ENCODE results near the gene GPR61. TPM values are rescaled to one million over a fixed set of nuclear protein-coding genes. Genes with fewer than 3 reads are reported as not detected.
A peak's percentile ranks its signal among the peaks of the same experiment; 100 is the strongest.

GPR61 gene
- total RNA-seq, 4 donors from 2014 or later, result 0.19 to 1.4 TPM; not detected in 2

- WGBS, result 60% methylated on average over 6 of the region's 8 CpGs
- no peak for TF ChIP-seq POLR2A (IDR thresholded peaks at IDR 0.05)
- TF ChIP-seq EP300 (IDR thresholded peaks at IDR 0.05), result no peak
- TF ChIP-seq CTCF (IDR thresholded peaks at IDR 0.05), result no peak
- TF ChIP-seq POLR2AphosphoS5 (IDR thresholded peaks at IDR 0.05), result no peak
- no peaks in the 10 kb centered on the region for H3K36me3 ChIP-seq
- H3K27me3 ChIP-seq, result peaks cover 4% of the 10 kb centered on the region
- H3K27ac ChIP-seq, result no peak overlapping the region
- DNase-seq (ENCODE audit: low spot score in 2 of 2), result no peak
- peaks cover 12% of the 10 kb centered on the region for H3K4me1 ChIP-seq
- H3K4me3 ChIP-seq, result no peak overlapping the region
- no peaks in the 10 kb centered on the region for H3K9me3 ChIP-seq
These were observed 9.7 kb upstream of the GPR61 start for GRCh38 chr1:109529881-109530456.

GRCh38 chr1:109530457-109531087 is 9.1 kb upstream of the GPR61 start:
- H3K4me3 ChIP-seq, result no peak overlapping the region
- no peak overlapping the region for H3K27ac ChIP-seq
- DNase-seq (ENCODE audit: low spot score in 2 of 2), result no peak
- WGBS, result 51% methylated on average over 8 of the region's 13 CpGs
- no peaks in the 10 kb centered on the region for H3K9me3 ChIP-seq
- peaks cover 12% of the 10 kb centered on the region for H3K4me1 ChIP-seq
- H3K27me3 ChIP-seq, result peaks cover 4% of the 10 kb centered on the region
- no peak for TF ChIP-seq POLR2A (IDR thresholded peaks at IDR 0.05)
- no peak for TF ChIP-seq EP300 (IDR thresholded peaks at IDR 0.05)
- no peak for TF ChIP-seq POLR2AphosphoS5 (IDR thresholded peaks at IDR 0.05)
- TF ChIP-seq CTCF (IDR thresholded peaks at IDR 0.05), result no peak
- H3K36me3 ChIP-seq, result no peaks in the 10 kb centered on the region

GRCh38 chr1:109531380-109531779 is 8.3 kb upstream of the GPR61 start:
- 87% methylated on average over 4 of the region's 4 CpGs for WGBS
- TF ChIP-seq POLR2A (IDR thresholded peaks at IDR 0.05) (no peak), EP300 (IDR thresholded peaks at IDR 0.05) (no peak), CTCF (IDR thresholded peaks at IDR 0.05) (no peak), POLR2AphosphoS5 (IDR thresholded peaks at IDR 0.05) (no peak)
- Histone ChIP-seq H3K4me1 (peaks cover 16% of the 10 kb centered on the region), H3K36me3 (no peaks in the 10 kb centered on the region), H3K27ac (no peak overlapping the region), H3K27me3 (no peaks in the 10 kb centered on the region), H3K4me3 (no peak overlapping the region), H3K9me3 (no peaks in the 10 kb centered on the region)
- DNase-seq (ENCODE audit: low spot score in 2 of 2), result no peak

GRCh38 chr1:109531826-109532364 is 7.8 kb upstream of the GPR61 start:
- Histone ChIP-seq H3K27me3 (no peaks in the 10 kb centered on the region), H3K9me3 (no peaks in the 10 kb centered on the region), H3K4me3 (peak overlapping the region; percentile 3), H3K36me3 (no peaks in the 10 kb centered on the region), H3K4me1 (peaks cover 16% of the 10 kb centered on the region), H3K27ac (no peak overlapping the region)
- 68% methylated on average over 7 of the region's 16 CpGs for WGBS
- TF ChIP-seq POLR2AphosphoS5 (IDR thresholded peaks at IDR 0.05) (no peak), EP300 (IDR thresholded peaks at IDR 0.05) (no peak), POLR2A (IDR thresholded peaks at IDR 0.05) (no peak), CTCF (IDR thresholded peaks at IDR 0.05) (no peak)
- DNase-seq (ENCODE audit: low spot score in 2 of 2), result no peak

- 8% methylated on average over 2 of the region's 12 CpGs for WGBS
- DNase-seq (ENCODE audit: low spot score in 2 of 2), result peak; percentile 90
- Histone ChIP-seq H3K9me3 (no peaks in the 10 kb centered on the region), H3K4me3 (peak overlapping the region; percentile 3), H3K4me1 (peaks cover 16% of the 10 kb centered on the region), H3K36me3 (no peaks in the 10 kb centered on the region), H3K27ac (no peak overlapping the region), H3K27me3 (no peaks in the 10 kb centered on the region)
- TF ChIP-seq EP300 (IDR thresholded peaks at IDR 0.05), result no peak
- TF ChIP-seq POLR2A (IDR thresholded peaks at IDR 0.05), result no peak
- TF ChIP-seq CTCF (IDR thresholded peaks at IDR 0.05), result peak; percentile 91 to 97
These were observed 7.1 kb upstream of the GPR61 start for GRCh38 chr1:109532365-109533136.
